ENCODE measurements around the gene ABCA7. TPM values are rescaled to one million over a fixed set of nuclear protein-coding genes. Genes with fewer than 3 reads are reported as not detected.

The ABCA7 gene
- total RNA-seq, 1 experiment from 2014 or later, result 40.3 TPM

- Mint-ChIP-seq H3K27ac (no peak overlapping the region; the same call in 1 of the 2 replicates), H3K27me3 (ENCODE audit: low read depth) (peaks cover 26% of the 10 kb centered on the region), H3K9me3 (0 out of 2 replicates have a peak, but pooled peaks cover 4% of the 10 kb centered on the region), H3K36me3 (peaks cover 7% of the 10 kb centered on the region), H3K4me1 (peaks cover 17% of the 10 kb centered on the region), H3K4me3 (peak overlapping the region; percentile 65)
- POLR2A ChIA-PET, result interaction anchor here (0.5 to 2.1 kb wide), 8 partner anchors 12 to 276 kb away, joined by 3 to 9 read pairs (median 4); partner anchors contain the start of genes CIRBP and CNN2
- CTCF ChIA-PET, result interaction anchor here (0.6 to 7.5 kb wide), 29 partner anchors 8 to 205 kb away, joined by 3 to 109 read pairs (median 6); partner anchors contain the start of genes ABCA7, ATP5F1D, CIRBP and CNN2
- TF ChIP-seq SMAD4 (CRISPR knock-in tag; IDR thresholded peaks at IDR 0.05) (no peak), ERG (CRISPR knock-in tag; IDR thresholded peaks at IDR 0.05) (no peak), USF2 (CRISPR knock-in tag; IDR thresholded peaks at IDR 0.05) (no peak), FOXP4 (CRISPR knock-in tag; IDR thresholded peaks at IDR 0.05) (no peak), RORB (CRISPR knock-in tag; IDR thresholded peaks at IDR 0.05) (no peak), E2F5 (CRISPR knock-in tag; IDR thresholded peaks at IDR 0.05) (no peak), KAT7 (CRISPR knock-in tag; IDR thresholded peaks at IDR 0.05; ENCODE audit: borderline replicate concordance) (no peak), FOXP1 (CRISPR knock-in tag; IDR thresholded peaks at IDR 0.05; ENCODE audit: borderline replicate concordance) (no peak), GRHL2 (CRISPR knock-in tag; IDR thresholded peaks at IDR 0.05; ENCODE audit: insufficient replicate concordance, severe bottlenecking) (no peak)
- TF ChIP-seq, protein P1, sequence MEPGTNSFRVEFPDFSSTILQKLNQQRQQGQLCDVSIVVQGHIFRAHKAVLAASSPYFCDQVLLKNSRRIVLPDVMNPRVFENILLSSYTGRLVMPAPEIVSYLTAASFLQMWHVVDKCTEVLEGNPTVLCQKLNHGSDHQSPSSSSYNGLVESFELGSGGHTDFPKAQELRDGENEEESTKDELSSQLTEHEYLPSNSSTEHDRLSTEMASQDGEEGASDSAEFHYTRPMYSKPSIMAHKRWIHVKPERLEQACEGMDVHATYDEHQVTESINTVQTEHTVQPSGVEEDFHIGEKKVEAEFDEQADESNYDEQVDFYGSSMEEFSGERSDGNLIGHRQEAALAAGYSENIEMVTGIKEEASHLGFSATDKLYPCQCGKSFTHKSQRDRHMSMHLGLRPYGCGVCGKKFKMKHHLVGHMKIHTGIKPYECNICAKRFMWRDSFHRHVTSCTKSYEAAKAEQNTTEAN (CRISPR knock-in tag; IDR thresholded peaks at IDR 0.05), result no peak
- peak; percentile 48 for ATAC-seq
- DNase-seq (ENCODE audit: low spot score), result peak; percentile 74
Observed at GRCh38 chr19:1063909-1064660, 24.2 kb downstream of the ABCA7 start.

DNA sequence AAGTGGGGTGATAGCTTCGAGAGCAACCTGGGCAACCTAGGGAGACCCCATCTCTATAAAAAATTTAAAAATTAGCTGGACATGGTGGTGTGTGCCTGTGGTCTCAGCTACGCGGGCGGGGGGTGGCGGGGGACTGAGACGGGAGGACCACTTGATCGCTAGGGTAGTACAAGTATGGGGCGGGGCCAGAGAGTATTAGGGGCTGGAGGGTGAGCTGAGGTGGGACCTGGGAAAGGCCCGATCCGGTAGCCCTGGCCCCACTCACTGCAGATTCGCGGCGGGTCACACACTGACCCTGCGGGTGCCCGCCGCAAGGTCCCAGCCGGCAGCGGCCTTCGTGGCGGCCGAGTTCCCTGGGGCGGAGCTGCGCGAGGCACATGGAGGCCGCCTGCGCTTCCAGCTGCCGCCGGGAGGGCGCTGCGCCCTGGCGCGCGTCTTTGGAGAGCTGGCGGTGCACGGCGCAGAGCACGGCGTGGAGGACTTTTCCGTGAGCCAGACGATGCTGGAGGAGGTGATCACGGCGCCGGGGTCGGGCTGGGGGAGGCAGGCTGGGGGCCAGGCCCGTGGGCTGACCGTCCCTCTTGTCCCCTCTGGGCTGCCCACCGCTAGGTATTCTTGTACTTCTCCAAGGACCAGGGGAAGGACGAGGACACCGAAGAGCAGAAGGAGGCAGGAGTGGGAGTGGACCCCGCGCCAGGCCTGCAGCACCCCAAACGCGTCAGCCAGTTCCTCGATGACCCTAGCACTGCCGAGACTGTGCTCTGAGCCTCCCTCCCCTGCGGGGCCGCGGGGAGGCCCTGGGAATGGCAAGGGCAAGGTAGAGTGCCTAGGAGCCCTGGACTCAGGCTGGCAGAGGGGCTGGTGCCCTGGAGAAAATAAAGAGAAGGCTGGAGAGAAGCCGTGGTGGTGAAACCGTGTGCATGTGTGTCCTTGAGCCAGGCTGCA is 25.0 kb downstream of the ABCA7 start:
- Mint-ChIP-seq H3K9me3 (no peaks in the 10 kb centered on the region), H3K27ac (no peak overlapping the region; the same call in 1 of the 2 replicates), H3K4me1 (peaks cover 17% of the 10 kb centered on the region), H3K27me3 (ENCODE audit: low read depth) (peaks cover 26% of the 10 kb centered on the region), H3K36me3 (no peaks in the 10 kb centered on the region), H3K4me3 (peak overlapping the region; percentile 65)
- DNase-seq (ENCODE audit: low spot score), result peak; percentile 80
- POLR2A ChIA-PET, result interaction anchor here (0.5 to 2.1 kb wide), 12 partner anchors 11 to 275 kb away, joined by 3 to 9 read pairs (median 4); partner anchors contain the start of genes ABCA7, CIRBP and CNN2
- CTCF ChIA-PET, result interaction anchor here (0.6 to 7.5 kb wide), 30 partner anchors 9 to 204 kb away, joined by 3 to 109 read pairs (median 6); partner anchors contain the start of genes ABCA7, ATP5F1D, CIRBP and CNN2
- ATAC-seq, result peak; percentile 61
- no peak for TF ChIP-seq E2F4 (CRISPR knock-in tag; IDR thresholded peaks at IDR 0.05; ENCODE audit: borderline replicate concordance, low read depth)
- no peak for TF ChIP-seq FOXJ3 (CRISPR knock-in tag; IDR thresholded peaks at IDR 0.05; ENCODE audit: borderline replicate concordance)
- no peak for TF ChIP-seq AFF4 (CRISPR knock-in tag; IDR thresholded peaks at IDR 0.05; ENCODE audit: borderline replicate concordance)
- peak; percentile 42; the same call in 1 of the 2 replicates for TF ChIP-seq NR2C2 (CRISPR knock-in tag; IDR thresholded peaks at IDR 0.05)
- TF ChIP-seq FOXP4 (CRISPR knock-in tag; IDR thresholded peaks at IDR 0.05), result 0 out of 2 replicates have a peak, but pooled peaks have one; percentile 83
- TF ChIP-seq SOX15 (CRISPR knock-in tag; IDR thresholded peaks at IDR 0.05), result no peak
